HS-27A (cell line): Measurements from ENCODE around the gene NAGA.
"Not testable (repeated sequence)": the region's sequence is repeated elsewhere in the genome, so short reads cannot be mapped to it uniquely, and the experiment has no call there.

Experiments
- DNase-seq: peaks from one replicate; pipeline ENCODE4 v3.0.0-alpha.2; 2012; ENCODE audit warnings: low read depth, missing footprints

Gene NAGA

GRCh38 chr22:42074846-42075676 is 4.4 kb upstream of the NAGA start:
- no peak for DNase-seq

GRCh38 chr22:42074132-42074811 is 3.7 kb upstream of the NAGA start, which contains the start of gene PHETA2:
PHETA2 (plus strand) TSS chr22:42074248; CDS start chr22:42077294, 3,046 bp downstream.
- DNase-seq, result no peak

- DNase-seq, result no peak
These were observed 3.0 kb upstream of the NAGA start for GRCh38 chr22:42073621-42074041.

GRCh38 chr22:42072606-42073330 is 2.2 kb upstream of the NAGA start:
- DNase-seq, result no peak

GRCh38 chr22:42071508-42071907 is 896 bp upstream of the NAGA start:
- DNase-seq, result not testable (repeated sequence)

- no peak for DNase-seq
These were observed 653 bp downstream of the NAGA start for GRCh38 chr22:42069801-42070516.

- DNase-seq, result no peak
These were observed 2.3 kb downstream of the NAGA start for GRCh38 chr22:42068291-42068690.

GRCh38 chr22:42067671-42068251 is 2.9 kb downstream of the NAGA start:
- no peak for DNase-seq

GRCh38 chr22:42066937-42067336 is 3.7 kb downstream of the NAGA start:
- DNase-seq, result no peak

- no peak for DNase-seq
These were observed 4.4 kb downstream of the NAGA start for GRCh38 chr22:42066126-42066761.

GRCh38 chr22:42065438-42066125 is 5.0 kb downstream of the NAGA start:
- DNase-seq, result no peak

GRCh38 chr22:42064629-42065028 is 6.0 kb downstream of the NAGA start:
- DNase-seq, result no peak

- no peak for DNase-seq
These were observed 8.0 kb downstream of the NAGA start for GRCh38 chr22:42062506-42063170.

GRCh38 chr22:42061041-42061440 is 9.6 kb downstream of the NAGA start:
- no peak for DNase-seq

- DNase-seq, result no peak
These were observed 10.1 kb downstream of the NAGA start for GRCh38 chr22:42060489-42060888.

- DNase-seq, result no peak
These were observed 13.7 kb downstream of the NAGA start for GRCh38 chr22:42056757-42057511.

- DNase-seq, result no peak
These were observed 17.8 kb downstream of the NAGA start for GRCh38 chr22:42052765-42053164.

- DNase-seq, result no peak
These were observed 19.9 kb downstream of the NAGA start for GRCh38 chr22:42050641-42051180.

- DNase-seq, result no peak
These were observed 28.8 kb downstream of the NAGA start for GRCh38 chr22:42041784-42042183.
